ENCODE data around the gene SPTLC1.

- TF ChIP-seq CTCF (IDR thresholded peaks at IDR 0.05 in 4 of 5, conservative IDR thresholded peaks at IDR 0.05 in 1 of 5) (no peak), POLR2A (IDR thresholded peaks at IDR 0.05) (no peak)
Observed at GRCh38 chr9:92057226-92057625, 58.0 kb downstream of the SPTLC1 start.
